Caco-2 (cell line): Measurements from ENCODE around the gene MELK. TPM values are rescaled to one million over a fixed set of nuclear protein-coding genes. Genes with fewer than 3 reads are reported as not detected.

ENCODE experiments used
- BruUV-seq: library from RNA; stranded (reverse); fragments of 400-500 nt; replicated peaks from 2 replicates; lab custom pipeline; 2021; lab: Mats Ljungman, UMichigan
- CTCF ChIA-PET: fragments of 300-600 bp; sonication (Branson Sonifier 250); formaldehyde crosslinking; loops from one replicate; lab custom pipeline; 2022; ENCODE audit warnings: antibody characterized with exemption; lab: Charles Lee
- POLR2A ChIA-PET: fragments of 300-600 bp; sonication (Branson Sonifier 250); formaldehyde crosslinking; loops from one replicate; lab custom pipeline; 2022; ENCODE audit warnings: antibody characterized with exemption; lab: Charles Lee
- DNase-seq, 2 experiments: peaks; one replicate each; pipeline versions ENCODE4 v3.0.0 to v3.0.0-alpha.2; 2020 to 2022
- H3K27me3 ChIP-seq: replicated peaks from 2 replicates; pipeline ENCODE4 v1.6.0; 2011; ENCODE audit warnings: low read length; ENCODE audit not compliant: control insufficient read depth, insufficient read depth
- H3K36me3 ChIP-seq: 2 replicates; pipeline ENCODE4 v1.5.1; 2011; ENCODE audit warnings: low read length; ENCODE audit not compliant: control insufficient read depth, insufficient read depth
- H3K4me1 ChIP-seq: fragments of 250-450 bp; sonication (Bioruptor Pico); 2 replicates; pipeline ENCODE4 v1.5.1; 2020; ENCODE audit warnings: mild to moderate bottlenecking
- H3K4me3 ChIP-seq: 2 replicates; pipeline ENCODE4 v1.5.1; 2011; ENCODE audit warnings: low read depth, mild to moderate bottlenecking, control low read depth, low read length
- H3K9me3 ChIP-seq: fragments of 250-450 bp; sonication (Bioruptor Pico); 2 replicates; pipeline ENCODE4 v1.5.1; 2020; ENCODE audit warnings: mild to moderate bottlenecking, moderate library complexity
- H3K27ac Mint-ChIP-seq: one replicate; pipeline ENCODE4 v1.8.0; 2022; ENCODE audit warnings: mixed read lengths; ENCODE audit not compliant: unreplicated experiment
- H3K27me3 Mint-ChIP-seq: one replicate; pipeline ENCODE4 v1.8.0; 2022; ENCODE audit warnings: mixed read lengths; ENCODE audit not compliant: insufficient read depth, unreplicated experiment
- H3K36me3 Mint-ChIP-seq: one replicate; pipeline ENCODE4 v1.8.0; 2022; ENCODE audit warnings: mild to moderate bottlenecking, mixed read lengths; ENCODE audit not compliant: insufficient read depth, unreplicated experiment
- H3K4me1 Mint-ChIP-seq: one replicate; pipeline ENCODE4 v1.8.0; 2022; ENCODE audit warnings: low read depth, mixed read lengths; ENCODE audit not compliant: unreplicated experiment
- H3K4me3 Mint-ChIP-seq: one replicate; pipeline ENCODE4 v1.8.0; 2022; ENCODE audit warnings: mild to moderate bottlenecking, moderate library complexity, mixed read lengths; ENCODE audit not compliant: unreplicated experiment
- H3K9me3 Mint-ChIP-seq: one replicate; pipeline ENCODE4 v1.8.0; 2022; ENCODE audit warnings: mixed read lengths; ENCODE audit not compliant: unreplicated experiment
- CTCF ChIP-seq, 2 experiments: fragments of 200-600 bp in 1 of 2; IDR thresholded peaks; 1 replicate in 1 of 2; 2 replicates in 1 of 2; pipeline versions ENCODE4 v1.5.1 to v1.8.0; 2011 to 2022; ENCODE audit warnings: antibody characterized with exemption in 1 of 2, control low read depth in 1 of 2, inconsistent platforms in 1 of 2, low read depth in 1 of 2, low read length in 1 of 2, mild to moderate bottlenecking in 1 of 2, moderate library complexity in 1 of 2; ENCODE audit not compliant: insufficient read depth in 1 of 2, severe bottlenecking in 1 of 2, unreplicated experiment in 1 of 2
- intact Hi-C: fragments of 100-400 bp; cut with micrococcal nuclease; formaldehyde crosslinking; loops from one replicate; pipeline ENCODE4 v1.10.0; 2022; ENCODE audit not compliant: unreplicated experiment
- total RNA-seq: library from RNA; stranded (reverse); gene quantifications from 2 replicates; pipeline ENCODE4 v1.2.3, GENCODE V29; 2022

Gene MELK
- total RNA-seq, 1 experiment from 2014 or later: 57.8 TPM

- Histone ChIP-seq H3K27me3 (no peaks in the 10 kb centered on the region), H3K4me1 (no peaks in the 10 kb centered on the region), H3K9me3 (no peaks in the 10 kb centered on the region; the same call in 1 of the 2 replicates), H3K4me3 (no peak overlapping the region), H3K36me3 (no peaks in the 10 kb centered on the region)
- H3K27me3 Mint-ChIP-seq: no peaks in the 10 kb centered on the region
- no peak overlapping the region for H3K4me3 Mint-ChIP-seq
- ChIA-PET CTCF (no interaction called here), POLR2A (no interaction called here)
- no peaks in the 10 kb centered on the region for H3K9me3 Mint-ChIP-seq
- no peak for DNase-seq
- no peak for TF ChIP-seq CTCF (IDR thresholded peaks at IDR 0.05; ENCODE audit: insufficient read depth in 1 of 2, low read depth in 1 of 2, low read length in 1 of 2, severe bottlenecking in 1 of 2, unreplicated experiment in 1 of 2)
- no peak overlapping the region for H3K27ac Mint-ChIP-seq
- no TSS peak for BruUV-seq
- intact Hi-C loops: no loop called here
- H3K36me3 Mint-ChIP-seq: peaks cover 56% of the 10 kb centered on the region
- no peaks in the 10 kb centered on the region for H3K4me1 Mint-ChIP-seq
Measured at GRCh38 chr9:36676778-36677485, 104.2 kb downstream of the MELK start.

- no peak for TF ChIP-seq CTCF (IDR thresholded peaks at IDR 0.05; ENCODE audit: insufficient read depth in 1 of 2, low read depth in 1 of 2, low read length in 1 of 2, severe bottlenecking in 1 of 2, unreplicated experiment in 1 of 2)
- no peak overlapping the region for H3K4me3 Mint-ChIP-seq
- H3K9me3 Mint-ChIP-seq: no peaks in the 10 kb centered on the region
- intact Hi-C loops: no loop called here
- Histone ChIP-seq H3K9me3 (no peaks in the 10 kb centered on the region; the same call in 1 of the 2 replicates), H3K27me3 (no peaks in the 10 kb centered on the region), H3K36me3 (no peaks in the 10 kb centered on the region), H3K4me1 (no peaks in the 10 kb centered on the region), H3K4me3 (no peak overlapping the region)
- H3K36me3 Mint-ChIP-seq: peaks cover 50% of the 10 kb centered on the region
- no peaks in the 10 kb centered on the region for H3K27me3 Mint-ChIP-seq
- H3K27ac Mint-ChIP-seq: no peak overlapping the region
- no peaks in the 10 kb centered on the region for H3K4me1 Mint-ChIP-seq
- CTCF ChIA-PET: no interaction called here
- no TSS peak for BruUV-seq
- DNase-seq: no peak
- POLR2A ChIA-PET: no interaction called here
Measured at GRCh38 chr9:36677611-36678010, 104.9 kb downstream of the MELK start.

GRCh38 chr9:36679710-36680109 is 107.0 kb downstream of the MELK start:
- no peaks in the 10 kb centered on the region for H3K27me3 Mint-ChIP-seq
- CTCF ChIA-PET: no interaction called here
- intact Hi-C loops: no loop called here

More at GRCh38 chr9:36679710-36680109, 107.0 kb downstream of the MELK start:
- Histone ChIP-seq H3K4me1 (no peaks in the 10 kb centered on the region), H3K27me3 (no peaks in the 10 kb centered on the region), H3K4me3 (no peak overlapping the region), H3K36me3 (no peaks in the 10 kb centered on the region), H3K9me3 (no peaks in the 10 kb centered on the region; the same call in 1 of the 2 replicates)
- no peaks in the 10 kb centered on the region for H3K4me1 Mint-ChIP-seq
- POLR2A ChIA-PET: no interaction called here
- no peaks in the 10 kb centered on the region for H3K9me3 Mint-ChIP-seq
- no peak for TF ChIP-seq CTCF (IDR thresholded peaks at IDR 0.05; ENCODE audit: insufficient read depth in 1 of 2, low read depth in 1 of 2, low read length in 1 of 2, severe bottlenecking in 1 of 2, unreplicated experiment in 1 of 2)
- no peak overlapping the region for H3K4me3 Mint-ChIP-seq
- BruUV-seq: no TSS peak
- H3K27ac Mint-ChIP-seq: no peak overlapping the region
- no peak for DNase-seq
- peaks cover 43% of the 10 kb centered on the region for H3K36me3 Mint-ChIP-seq
